GM19043 (cell line): ENCODE results near the gene HTR3B.
"Not testable (repeated sequence)": the region's sequence is repeated elsewhere in the genome, so short reads cannot be mapped to it uniquely, and the experiment has no call there.

Experiments
- ATAC-seq: cut with Tn5 transposase; IDR thresholded peaks from one replicate; pipeline ENCODE4 v1.9.1; 2021; ENCODE audit warnings: low read depth; ENCODE audit not compliant: unreplicated experiment

Gene HTR3B

DNA sequence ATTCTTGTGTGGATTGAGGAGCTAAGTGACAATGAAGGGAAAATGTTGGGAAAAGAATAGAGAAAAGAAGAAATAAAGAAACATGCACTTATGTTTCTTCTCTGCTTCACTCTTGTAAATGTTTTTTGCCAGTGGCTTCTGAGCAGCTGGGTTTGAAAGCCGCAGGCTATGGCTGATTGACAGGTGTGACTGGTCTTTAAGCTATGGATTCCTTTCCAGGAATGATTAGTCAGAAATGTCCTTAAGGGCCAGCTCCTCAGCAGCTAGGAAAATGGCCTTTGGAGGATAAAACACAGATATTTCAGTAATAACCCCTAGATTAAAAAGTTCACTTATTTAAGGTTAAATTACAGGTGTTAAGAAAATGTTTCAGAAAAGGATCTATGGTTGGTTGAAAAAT is 22.7 kb upstream of the HTR3B start:
- no peak for ATAC-seq

DNA sequence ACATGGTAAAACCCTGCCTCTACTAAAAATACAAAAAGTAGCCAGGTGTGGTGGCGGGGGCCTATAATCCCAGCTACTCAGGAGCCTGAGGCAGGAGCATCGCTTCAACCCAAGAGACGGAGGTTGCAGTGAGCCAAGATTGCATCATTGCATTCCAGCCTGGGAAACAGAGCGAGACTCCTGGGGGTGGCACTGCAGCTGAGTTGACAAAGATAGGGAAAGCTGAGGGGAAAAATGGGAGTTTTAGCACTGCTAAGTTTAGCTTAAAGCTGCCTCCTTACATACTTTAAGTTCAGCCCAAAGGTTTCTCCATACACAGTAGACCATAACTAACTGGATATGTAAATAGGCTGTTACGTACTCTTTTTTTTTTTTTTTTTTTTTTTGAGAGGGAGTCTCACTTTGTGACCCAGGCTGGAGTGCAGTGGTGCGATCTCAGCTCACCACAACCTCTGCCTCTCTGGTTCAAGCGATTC is 20.2 kb upstream of the HTR3B start:
- no peak for ATAC-seq

- ATAC-seq: no peak
Observed at GRCh38 chr11:113885897-113886296, 18.7 kb upstream of the HTR3B start.

- no peak for ATAC-seq
Observed at GRCh38 chr11:113888848-113889247, 15.7 kb upstream of the HTR3B start.

DNA sequence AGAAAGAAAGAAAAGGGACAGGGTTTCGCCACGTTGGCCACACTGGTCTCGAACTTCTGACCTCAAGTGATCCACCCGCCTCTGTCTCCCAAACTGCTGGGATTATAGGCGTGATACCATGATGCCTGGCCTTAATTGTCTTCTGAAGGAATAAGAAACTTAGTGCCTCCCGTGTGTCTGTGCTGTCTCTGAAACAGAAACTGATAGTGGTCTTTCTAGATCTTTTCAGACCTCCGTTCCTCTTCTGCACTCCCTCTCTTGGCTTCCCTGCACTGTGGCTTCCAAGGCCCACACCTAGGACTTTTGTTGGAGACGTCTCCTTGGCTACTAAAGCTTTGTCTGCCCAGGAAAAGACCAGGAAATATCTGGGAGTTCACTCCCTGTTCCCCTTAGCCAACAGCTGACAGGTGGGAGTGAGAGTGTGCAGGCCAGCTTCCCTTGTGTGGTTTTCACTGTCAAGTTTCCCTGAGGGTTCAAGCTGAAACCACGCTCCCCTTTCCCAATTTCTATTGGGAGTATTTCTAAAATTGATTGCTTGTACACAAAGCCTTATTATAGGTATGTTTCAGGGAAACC is 10.1 kb upstream of the HTR3B start:
- ATAC-seq: no peak

GRCh38 chr11:113895367-113896155 is 9.0 kb upstream of the HTR3B start:
- no peak for ATAC-seq

DNA sequence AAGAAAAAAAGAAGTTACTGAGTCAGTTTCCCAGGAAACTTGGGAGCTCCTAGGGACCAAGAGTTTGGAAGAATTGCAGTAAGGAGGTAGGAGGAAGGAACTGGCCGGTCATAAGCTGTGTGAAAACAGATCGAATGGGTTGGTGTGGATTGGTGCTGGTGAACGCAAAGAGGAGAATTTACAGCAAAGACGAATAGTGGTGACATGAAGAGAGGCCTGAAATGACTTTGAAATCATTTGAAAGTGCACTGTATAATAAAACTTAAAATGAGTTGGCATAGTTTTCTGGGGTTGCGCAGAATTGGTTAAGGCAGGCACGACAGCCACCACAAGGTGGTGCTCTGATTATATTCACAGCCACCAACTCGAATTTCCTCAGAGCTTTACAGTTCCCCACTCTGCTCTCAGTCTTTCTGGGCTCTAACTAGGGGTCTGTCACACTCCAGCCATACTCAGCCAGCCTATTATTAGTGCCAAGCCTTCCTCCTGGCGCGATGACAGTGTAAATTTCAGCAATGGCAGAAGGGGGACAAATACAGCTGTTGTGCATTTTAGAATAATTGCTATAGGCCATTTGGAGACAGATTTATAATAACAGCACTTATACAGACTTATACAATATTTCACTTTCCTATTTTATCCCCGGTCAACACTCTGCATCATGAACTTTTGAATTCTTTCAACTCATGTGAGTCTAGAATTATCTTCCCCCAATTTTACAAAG is 8.3 kb upstream of the HTR3B start:
- no peak for ATAC-seq

GRCh38 chr11:113901141-113901540 is 3.5 kb upstream of the HTR3B start:
- no peak for ATAC-seq

- ATAC-seq: no peak
Observed at GRCh38 chr11:113906038-113906437, 1.4 kb downstream of the HTR3B start.

DNA sequence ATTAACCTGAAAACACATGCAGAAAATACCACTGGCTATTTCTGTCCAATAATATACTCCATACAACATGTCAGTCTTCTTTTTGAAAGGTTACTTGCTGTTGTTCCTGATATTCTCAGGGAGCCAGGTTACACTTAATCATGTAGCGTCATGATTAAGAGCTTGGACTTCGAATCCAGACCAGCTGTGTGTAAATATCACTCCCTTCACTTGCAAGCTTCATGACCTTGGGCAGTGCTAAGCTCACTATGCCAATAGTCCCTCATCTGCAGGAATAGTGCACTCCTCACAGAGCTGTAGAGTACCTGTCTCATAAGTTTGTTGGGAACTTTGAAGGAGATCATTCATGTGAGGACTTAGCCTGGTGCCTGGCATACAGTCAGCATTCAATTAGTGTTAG is 1.9 kb downstream of the HTR3B start:
- ATAC-seq: no peak

GRCh38 chr11:113907152-113907551 is 2.6 kb downstream of the HTR3B start:
- no peak for ATAC-seq

DNA sequence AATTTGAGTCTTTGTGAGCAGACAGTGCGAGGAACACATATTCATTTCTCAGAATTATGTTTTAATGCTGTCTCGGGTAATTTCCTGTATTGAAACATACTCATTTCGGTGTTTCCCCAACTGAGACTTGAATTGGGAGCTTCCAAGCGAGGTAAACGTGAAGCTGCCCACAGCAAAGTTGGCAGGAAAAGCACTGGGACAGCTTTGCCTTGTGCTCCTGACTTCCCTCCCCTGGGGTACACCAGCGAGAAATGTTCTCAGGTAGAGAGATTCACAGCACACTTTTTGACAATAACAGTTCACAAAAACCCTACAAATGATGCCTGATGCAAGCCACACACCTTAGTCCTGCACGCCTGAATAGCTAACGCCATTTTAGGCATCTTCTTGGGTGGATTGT is 3.1 kb downstream of the HTR3B start:
- no peak for ATAC-seq

GRCh38 chr11:113908098-113908497 is 3.5 kb downstream of the HTR3B start:
- no peak for ATAC-seq

DNA sequence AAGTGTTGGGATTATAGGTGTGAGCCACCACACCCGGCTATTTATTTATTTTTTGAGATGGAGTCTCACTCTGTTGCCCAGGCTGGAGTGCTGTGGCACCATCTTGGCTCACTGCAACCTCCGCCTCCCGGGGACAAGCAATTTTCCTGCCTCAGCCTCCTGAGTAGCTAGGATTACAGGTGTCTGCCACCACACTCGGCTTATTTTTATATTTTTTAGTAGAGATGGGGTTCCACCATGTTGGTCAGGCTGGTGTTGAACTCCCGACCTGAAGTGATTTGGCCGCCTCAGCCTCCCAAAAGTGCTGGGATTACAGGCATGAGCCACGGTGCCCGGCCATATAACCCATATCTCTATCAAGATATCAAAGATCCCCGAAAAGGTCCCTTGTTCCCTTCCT is 6.9 kb downstream of the HTR3B start:
- not testable (repeated sequence) for ATAC-seq

- no peak for ATAC-seq
Observed at GRCh38 chr11:113923572-113923971, 19.0 kb downstream of the HTR3B start.

DNA sequence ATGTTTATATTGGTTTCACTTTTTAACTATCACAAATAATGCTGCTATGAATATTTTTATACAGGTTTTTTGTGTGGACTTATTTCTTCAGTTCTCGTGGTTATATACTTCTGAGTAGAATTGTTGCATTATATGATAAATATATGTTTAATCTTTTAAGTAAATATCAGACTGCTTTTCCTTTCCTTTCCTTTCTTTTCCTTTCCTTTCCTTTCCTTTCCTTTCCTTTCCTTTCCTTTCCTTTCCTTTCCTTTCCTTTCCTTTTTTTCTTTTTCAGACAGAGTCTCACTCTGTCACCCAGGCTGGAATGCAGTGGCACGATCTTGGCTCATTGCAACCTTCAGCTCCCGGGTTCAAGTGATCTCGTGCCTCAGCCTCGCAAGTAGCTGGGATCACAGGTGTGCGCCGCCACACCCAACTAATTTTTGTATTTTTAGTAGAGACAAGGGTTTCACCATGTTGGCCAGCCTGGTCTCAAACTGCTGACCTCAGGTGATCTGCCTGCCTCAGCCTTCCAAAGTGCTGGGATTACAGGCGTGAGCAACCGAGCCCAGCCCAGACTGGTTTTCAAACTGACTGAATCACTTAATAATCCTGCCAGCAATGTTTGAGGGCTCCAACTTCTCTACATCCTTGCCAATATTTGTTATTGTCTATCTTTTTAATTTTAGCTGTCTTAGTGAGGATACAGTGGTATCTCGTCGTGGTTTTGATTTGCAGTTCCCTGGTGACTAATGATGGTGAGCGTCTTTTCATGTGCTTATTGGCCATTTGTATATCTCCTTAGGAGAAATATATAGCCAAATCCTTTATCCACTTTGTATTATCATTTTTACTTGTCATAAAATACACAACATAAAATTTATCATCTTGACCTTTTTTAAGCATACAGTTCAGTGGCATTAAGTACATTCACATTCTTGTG is 21.9 kb downstream of the HTR3B start:
- ATAC-seq: no peak

DNA sequence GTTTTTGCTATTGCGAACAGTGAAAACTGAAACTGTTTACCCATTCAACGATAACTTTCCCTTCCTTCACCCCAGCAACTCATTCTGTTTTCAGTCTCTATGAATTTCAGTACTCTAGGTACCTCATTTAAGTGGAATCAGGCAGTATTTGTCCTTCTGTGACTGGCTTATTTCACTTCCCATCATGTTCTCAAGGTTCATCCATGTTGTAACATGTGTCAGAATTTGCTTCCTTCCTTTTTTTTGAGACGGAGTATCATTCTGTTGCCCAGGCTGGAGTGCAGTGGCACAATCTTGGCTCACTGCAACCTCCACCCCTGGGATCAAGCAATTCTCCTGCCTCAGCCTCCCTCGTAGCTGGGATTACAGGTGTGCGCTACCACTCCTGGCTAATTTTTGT is 23.7 kb downstream of the HTR3B start:
- ATAC-seq: no peak

GRCh38 chr11:113932788-113933187 is 28.2 kb downstream of the HTR3B start:
- ATAC-seq: no peak

DNA sequence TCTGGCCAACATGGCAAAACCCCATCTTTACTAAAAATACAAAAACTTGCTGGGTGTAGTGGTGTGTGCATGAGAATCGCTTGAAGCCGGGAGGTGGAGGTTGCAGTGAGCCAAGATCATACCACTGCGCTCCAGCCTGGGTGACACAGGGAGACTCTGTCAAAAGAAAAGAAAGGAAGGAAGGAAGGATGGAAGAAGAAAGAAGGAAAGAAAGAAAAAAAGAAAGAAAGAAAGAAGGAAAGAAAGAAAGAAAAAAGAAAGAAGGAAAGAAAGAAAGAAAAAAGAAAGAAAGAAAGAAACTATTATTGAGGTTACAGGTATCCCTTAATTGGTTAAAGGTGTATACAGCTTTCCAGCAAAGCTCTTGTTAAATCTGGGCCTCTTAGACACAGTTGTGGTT is 29.6 kb downstream of the HTR3B start:
- ATAC-seq: not testable (repeated sequence)

- ATAC-seq: no peak
Observed at GRCh38 chr11:113934761-113935160, 30.2 kb downstream of the HTR3B start.

DNA sequence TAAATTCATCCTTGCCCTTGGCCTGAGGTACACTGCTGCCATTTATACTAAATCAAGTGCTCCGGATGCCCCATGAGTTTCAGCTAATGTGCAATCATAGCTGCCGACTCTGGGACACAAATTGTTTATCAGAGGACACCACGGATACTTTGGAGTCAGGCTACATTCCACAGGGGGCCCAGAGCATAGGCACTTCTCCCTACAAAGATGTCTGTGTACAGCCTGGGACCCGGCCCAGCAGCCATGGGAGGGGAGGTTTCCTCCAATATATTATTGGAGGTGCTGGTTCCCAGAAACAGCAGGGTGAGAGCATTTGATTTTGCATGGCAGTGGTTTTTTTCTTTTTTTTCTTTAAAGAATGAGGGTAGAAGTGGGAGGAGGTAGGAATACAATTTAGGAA is 31.3 kb downstream of the HTR3B start:
- ATAC-seq: no peak
